Measurements from ENCODE around the gene PCCA.
"Not testable (repeated sequence)": the region's sequence is repeated elsewhere in the genome, so short reads cannot be mapped to it uniquely, and the experiment has no call there.

Gene PCCA

GRCh38 chr13:100247937-100248336 lies 159.0 kb downstream of the PCCA start:
- no peak for DNase-seq

- DNase-seq, result no peak
Observed at GRCh38 chr13:100254002-100254401, 165.1 kb downstream of the PCCA start.

GRCh38 chr13:100262404-100262803 lies 173.5 kb downstream of the PCCA start:
- no peak for DNase-seq

- DNase-seq, result no peak
Observed at GRCh38 chr13:100266026-100266425, 177.1 kb downstream of the PCCA start.

GRCh38 chr13:100269837-100270236 lies 180.9 kb downstream of the PCCA start:
- DNase-seq, result no peak

- DNase-seq, result no peak
Observed at GRCh38 chr13:100273138-100273537, 184.2 kb downstream of the PCCA start.

GRCh38 chr13:100273552-100273951 lies 184.7 kb downstream of the PCCA start:
- DNase-seq, result no peak

- DNase-seq, result no peak
Observed at GRCh38 chr13:100274942-100275506, 186.1 kb downstream of the PCCA start.

GRCh38 chr13:100275746-100276145 lies 186.9 kb downstream of the PCCA start:
- no peak for DNase-seq

GRCh38 chr13:100280681-100281080 lies 191.8 kb downstream of the PCCA start:
- no peak for DNase-seq

GRCh38 chr13:100282306-100282705 lies 193.4 kb downstream of the PCCA start:
- DNase-seq, result not testable (repeated sequence)

- DNase-seq, result no peak
Observed at GRCh38 chr13:100290165-100290801, 201.4 kb downstream of the PCCA start.

- no peak for DNase-seq
Observed at GRCh38 chr13:100291624-100292023, 202.7 kb downstream of the PCCA start.

GRCh38 chr13:100297413-100297812 lies 208.5 kb downstream of the PCCA start:
- DNase-seq, result no peak

- peak; percentile 7 for DNase-seq
Observed at GRCh38 chr13:100298116-100298681, 209.3 kb downstream of the PCCA start.

GRCh38 chr13:100298691-100299090 lies 209.8 kb downstream of the PCCA start:
- DNase-seq, result no peak

GRCh38 chr13:100300243-100300642 lies 211.3 kb downstream of the PCCA start:
- DNase-seq, result peak; percentile 5

- peak; percentile 50 for DNase-seq
Observed at GRCh38 chr13:100300708-100301107, 211.8 kb downstream of the PCCA start.

- peak; percentile 65 for DNase-seq
Observed at GRCh38 chr13:100301418-100301817, 212.5 kb downstream of the PCCA start.

GRCh38 chr13:100302391-100302790 lies 213.5 kb downstream of the PCCA start:
- DNase-seq, result no peak

GRCh38 chr13:100304229-100304628 lies 215.3 kb downstream of the PCCA start:
- no peak for DNase-seq

GRCh38 chr13:100305398-100305797 lies 216.5 kb downstream of the PCCA start:
- no peak for DNase-seq

GRCh38 chr13:100306030-100306429 lies 217.1 kb downstream of the PCCA start:
- no peak for DNase-seq

GRCh38 chr13:100306434-100306999 lies 217.6 kb downstream of the PCCA start:
- no peak for DNase-seq

All from NCI-H1694 (cell line).